NCI-H146 treated with DMSO at 0.1 percent for 48 hours (cell line): ENCODE measurements around the gene PCSK6.

Experiments
- DNase-seq: peaks from one replicate; lab custom pipeline; 2025; ENCODE audit not compliant: unreplicated experiment; lab: John Stamatoyannopoulos, UW

The PCSK6 gene

DNA sequence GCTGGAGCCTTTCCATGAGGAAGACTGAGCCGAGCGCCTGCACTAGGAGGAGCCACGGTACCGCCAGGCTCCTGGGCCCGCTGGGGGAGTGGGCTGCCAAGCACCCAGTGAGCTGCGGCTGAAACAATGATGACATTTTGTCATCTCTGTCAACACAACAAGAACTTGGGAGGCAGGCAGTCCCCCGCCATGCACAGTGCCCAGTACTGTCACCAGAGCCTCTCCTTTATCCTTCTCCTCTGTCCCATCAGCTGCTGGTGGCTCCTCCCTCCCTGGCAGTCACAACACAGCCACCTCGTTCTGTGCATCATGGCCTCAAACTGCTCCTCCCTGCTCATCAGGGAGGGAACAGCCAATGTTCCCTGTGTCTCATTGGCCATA is 34.0 kb upstream of the PCSK6 start:
- no peak for DNase-seq

DNA sequence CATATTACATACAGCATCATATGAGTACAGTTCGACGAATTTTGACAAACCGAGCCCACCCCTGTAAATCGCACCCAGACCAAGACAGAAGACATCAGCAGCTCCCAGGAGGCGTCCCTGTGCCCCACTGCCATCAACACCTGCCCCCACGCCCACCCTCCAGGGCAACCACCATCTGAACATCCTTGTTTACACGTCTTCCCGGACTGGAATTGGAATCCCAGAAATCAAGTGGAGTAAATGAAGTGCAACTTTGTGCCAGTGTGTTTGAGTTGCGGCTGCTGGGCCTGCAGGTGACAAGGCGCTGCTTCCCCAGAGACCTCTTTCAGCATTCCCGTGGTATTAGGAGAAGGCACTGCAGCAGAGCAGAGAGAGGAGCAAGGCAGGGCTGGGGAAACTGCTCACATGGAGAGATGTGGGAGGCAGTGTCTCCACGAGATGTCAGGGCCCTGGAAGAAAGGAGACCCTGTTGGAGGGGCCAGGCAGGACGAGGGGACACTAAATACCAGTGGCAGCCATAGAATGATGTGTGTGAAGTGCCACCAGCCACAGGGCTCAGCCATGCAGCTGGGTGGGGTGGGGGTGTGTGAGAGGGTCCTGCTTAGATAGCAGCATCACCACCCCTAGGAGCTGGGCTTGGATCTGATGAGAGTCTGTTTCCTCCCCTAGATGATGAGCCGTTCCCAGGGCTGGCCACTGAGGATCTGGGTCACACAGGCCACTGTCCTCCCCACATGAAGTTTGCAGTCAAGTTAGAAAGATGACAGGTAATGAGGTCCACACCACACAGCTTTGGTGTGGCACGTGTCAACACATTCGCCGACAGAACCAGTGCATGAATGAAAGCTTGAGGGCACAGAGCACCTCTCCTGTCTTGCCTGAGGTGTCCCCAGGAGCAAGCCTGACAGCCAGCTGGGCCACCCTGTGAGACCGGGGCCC is 33.4 kb upstream of the PCSK6 start:
- no peak for DNase-seq

DNA sequence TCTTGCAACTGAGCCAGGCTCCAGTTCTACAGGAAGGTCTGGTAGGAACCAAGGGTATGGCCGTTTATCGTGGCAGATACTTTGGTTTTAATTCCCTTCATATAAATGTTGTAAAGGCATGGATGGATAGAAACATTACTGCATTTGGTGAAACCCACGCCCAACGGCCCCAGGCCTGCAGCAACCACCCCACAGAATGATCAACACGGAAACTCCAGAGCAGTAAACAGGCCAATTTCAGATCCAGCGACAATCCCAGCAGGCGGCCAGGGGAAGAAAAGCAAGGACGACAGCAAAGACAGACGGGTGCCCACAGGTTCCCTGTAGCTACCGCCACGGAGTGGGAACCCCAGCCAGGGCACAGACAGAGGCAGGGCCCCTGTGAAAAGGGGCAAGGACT is 32.6 kb upstream of the PCSK6 start:
- no peak for DNase-seq

DNA sequence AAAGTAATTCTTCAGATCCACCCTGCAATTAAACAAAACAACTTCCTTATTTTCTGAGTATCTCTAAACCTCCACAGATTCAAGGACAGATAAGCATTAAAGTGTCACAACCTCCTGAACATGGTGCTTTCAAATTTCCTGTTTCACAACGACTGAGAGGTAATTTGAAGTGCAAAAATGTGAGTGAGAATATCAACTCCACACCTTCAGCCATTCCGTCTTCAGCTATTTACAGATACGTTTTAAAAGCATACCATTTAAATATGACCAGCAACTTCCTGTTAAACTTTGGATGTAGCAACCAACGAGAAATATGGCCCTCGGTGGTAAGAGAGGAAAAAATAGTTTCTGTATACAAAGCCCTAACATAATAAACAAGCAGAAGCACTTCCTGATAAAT is 32.1 kb upstream of the PCSK6 start:
- no peak for DNase-seq

DNA sequence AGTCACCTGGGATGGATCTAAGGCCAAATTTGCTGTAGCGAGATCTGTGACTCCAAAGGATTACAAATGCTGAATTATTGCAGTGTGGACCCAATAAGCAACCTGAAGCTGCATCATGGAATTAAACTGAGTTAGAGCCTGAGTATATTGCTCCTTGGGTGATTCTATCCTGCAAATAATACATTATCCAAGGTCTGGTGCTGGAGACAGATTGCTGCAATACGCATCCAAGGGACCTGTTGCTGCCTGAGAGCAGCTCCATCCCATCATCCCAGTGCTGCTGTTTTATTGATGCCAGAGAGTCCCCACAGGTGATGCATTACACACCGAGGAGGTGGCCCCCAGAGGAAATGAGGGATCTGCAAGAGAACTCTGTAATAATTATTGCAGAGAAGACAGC is 31.6 kb upstream of the PCSK6 start:
- DNase-seq, result no peak

DNA sequence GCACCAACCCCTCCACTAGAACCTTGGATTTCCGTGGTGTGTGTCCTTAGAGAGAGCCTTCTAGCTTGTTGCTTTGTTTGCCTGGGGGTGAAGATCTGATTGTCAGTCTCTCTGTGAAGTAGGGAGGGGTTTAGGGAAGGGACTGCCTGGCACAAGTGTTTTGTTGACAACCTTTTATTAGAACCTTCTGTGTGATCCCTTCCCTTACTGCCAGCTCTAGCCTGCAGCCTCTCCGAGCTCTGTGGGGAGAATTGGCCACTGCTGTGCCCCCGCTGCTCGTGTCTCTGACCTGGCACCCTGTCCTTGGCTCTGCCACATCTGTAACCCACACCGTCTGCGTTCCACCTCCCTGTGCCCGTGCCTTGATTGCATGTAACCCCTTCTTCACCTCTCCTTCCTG is 30.9 kb upstream of the PCSK6 start:
- no peak for DNase-seq

DNA sequence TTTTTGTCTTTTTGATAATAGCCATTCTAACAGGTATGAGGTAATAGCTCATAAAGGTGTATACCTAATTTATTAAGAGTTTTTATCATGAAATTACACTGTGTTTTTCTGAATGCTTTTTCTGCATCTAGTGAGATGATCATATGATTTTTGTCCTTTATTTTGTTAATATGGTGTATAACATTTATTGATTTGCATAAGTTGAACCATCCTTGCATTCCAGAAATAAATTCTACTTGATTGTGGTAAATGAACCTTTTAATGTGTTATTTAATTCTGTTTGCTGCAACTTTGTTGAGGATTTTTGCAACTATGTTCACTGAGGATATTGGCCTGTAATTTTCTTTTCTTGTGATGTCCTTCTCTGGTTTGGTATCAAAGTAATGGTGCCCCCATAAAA is 28.0 kb upstream of the PCSK6 start:
- no peak for DNase-seq

DNA sequence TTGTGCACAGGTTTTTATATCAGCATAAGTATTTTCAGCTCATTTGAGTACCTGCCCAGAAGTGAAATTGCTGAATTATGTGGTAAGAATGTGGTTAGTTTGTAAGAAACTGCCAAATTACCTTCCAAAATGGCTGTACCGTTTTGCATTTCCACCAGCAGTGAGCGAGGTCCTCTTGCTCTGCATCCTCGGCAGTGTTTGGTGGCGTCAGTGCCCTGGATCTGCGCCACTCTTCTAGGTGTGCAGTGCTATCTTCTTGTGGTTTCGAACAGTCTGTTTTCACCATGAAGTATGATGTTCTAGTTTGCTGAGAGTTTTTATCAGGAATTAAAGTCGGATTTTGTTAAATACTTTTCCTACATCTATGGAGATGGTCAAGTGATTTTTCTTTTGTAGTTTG is 24.8 kb upstream of the PCSK6 start:
- no peak for DNase-seq

DNA sequence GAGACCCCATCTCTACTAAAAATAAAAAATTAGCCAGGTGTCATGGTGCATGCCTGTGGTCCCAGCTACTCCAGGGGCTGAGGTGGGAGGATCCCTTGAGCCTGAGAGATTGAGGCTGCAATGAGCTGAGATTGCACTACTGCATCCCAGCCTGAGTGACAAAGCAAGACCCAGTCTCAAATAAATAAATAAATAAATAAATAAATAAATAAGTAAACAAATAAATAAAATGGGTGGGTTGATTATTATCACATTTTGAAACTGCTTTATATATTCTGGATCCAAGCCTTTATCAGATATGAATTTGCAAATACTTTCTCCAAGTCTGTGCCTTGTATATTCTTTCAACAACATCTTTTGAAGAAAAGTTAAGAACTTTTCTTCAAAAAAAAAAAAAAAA is 22.2 kb upstream of the PCSK6 start:
- DNase-seq, result no peak

DNA sequence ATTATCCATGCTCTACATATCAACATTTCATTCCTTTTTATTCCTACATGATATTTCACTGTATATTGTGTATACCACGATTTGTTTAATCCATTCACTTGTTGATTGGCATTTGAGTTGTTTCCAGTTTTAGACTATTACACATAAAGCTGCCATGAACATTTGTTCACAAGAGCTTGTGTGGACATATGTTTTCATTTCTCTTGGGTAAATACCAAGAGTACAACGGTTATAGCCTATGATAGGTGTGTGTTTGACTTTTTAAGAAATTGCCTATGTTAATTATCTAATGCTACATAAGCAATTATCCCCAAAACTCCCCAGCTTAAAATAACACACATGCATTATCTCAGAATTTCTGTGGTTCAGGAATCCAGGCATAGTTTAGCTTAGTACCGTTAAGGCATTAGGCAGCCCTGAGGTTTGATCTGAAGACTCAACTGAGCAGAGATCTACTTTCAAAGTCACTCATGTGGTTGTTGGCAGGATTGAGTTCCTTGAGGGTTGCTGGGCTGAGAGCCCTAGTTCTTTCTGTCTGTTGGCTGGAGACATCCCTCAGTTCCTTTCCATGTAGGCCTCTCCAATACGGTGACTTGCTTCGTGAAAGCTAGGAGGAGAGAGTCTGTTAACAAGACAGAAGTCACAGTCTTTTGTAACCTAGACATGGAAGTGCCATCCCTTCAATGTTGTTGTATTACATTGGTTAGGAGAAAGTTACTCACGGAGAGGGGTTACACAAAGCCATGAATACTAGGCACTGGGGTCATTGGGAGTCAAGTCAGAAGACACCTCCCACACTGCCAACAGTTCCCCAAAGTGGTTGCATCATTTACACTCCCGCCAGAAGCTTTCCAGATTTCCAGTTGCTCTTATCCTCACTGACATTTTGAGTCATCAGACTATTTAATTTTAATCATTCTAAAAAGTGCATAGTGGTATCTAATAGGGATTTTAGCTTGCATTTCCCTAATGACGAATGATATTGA is 21.0 kb upstream of the PCSK6 start:
- DNase-seq, result no peak

DNA sequence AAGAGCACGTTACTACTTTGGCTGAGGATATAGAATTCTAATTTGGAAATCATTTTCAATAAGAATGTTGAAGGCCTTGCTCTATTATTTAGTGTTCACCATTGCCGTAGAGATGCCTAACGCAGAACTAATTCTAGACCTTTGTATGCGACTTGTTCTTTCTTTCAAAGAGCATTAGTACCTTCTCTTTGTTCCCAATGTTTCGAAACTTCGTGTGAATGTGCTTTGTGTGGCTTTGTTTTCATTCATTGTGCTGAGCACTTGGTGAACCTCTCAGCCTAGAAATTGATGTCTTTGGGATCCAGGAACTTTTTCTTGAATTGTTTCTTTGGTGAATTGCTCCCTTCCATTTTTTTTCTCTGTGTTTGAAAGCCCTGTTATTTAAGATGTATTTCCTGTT is 19.8 kb upstream of the PCSK6 start:
- no peak for DNase-seq

DNA sequence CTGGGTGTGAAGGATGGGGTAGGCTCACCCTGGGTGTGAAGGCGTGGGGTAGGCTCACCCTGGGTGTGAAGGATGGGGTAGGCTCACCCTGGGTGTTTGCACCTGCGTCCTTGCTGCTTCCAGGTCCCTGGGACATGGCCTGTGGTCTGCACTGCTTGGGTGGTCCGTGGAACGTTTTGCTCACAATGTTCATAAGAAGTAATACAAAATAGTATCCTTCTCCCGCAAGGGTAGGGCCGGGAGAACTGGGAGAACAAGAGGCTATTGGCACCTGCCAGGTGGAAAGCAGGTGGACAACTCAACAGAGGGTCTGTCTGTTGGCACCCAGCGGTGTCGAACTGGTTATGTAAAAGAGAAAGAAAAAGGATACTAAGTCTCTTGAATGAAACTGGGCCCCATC is 17.0 kb upstream of the PCSK6 start:
- DNase-seq, result no peak

DNA sequence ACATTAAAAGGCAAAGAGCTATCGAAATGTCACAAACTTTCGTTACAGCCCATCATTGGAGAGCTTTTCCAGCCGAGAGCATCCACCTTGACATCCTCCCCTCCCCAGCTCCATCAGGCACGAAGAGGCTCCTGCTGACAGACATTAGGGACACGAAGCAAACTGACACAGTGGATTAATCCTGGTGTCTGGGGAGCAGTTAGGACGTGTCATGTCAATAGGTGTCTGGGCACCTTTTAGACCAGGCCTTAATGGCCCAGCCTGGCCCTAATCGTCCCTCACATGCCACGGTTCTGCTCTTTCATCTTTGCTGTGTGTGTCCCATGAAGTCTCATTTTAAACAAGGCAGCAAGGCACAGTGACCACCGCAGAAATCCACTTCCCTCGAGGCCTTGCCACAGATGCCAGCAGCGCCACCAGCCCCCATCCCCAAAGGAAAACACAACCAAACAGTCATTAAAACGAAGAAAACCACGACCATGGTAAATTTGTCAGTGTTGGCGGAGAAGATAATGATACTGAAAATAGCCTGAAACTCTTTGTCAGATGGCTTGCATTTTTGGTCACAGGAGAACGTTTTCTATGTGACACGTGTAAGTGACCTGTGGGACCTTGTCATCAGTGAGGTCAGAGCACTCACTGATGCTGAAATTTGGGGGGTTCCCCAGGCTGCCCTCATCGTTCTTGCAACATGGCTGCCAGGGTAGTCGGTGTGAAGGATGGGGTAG is 16.3 kb upstream of the PCSK6 start:
- no peak for DNase-seq

DNA sequence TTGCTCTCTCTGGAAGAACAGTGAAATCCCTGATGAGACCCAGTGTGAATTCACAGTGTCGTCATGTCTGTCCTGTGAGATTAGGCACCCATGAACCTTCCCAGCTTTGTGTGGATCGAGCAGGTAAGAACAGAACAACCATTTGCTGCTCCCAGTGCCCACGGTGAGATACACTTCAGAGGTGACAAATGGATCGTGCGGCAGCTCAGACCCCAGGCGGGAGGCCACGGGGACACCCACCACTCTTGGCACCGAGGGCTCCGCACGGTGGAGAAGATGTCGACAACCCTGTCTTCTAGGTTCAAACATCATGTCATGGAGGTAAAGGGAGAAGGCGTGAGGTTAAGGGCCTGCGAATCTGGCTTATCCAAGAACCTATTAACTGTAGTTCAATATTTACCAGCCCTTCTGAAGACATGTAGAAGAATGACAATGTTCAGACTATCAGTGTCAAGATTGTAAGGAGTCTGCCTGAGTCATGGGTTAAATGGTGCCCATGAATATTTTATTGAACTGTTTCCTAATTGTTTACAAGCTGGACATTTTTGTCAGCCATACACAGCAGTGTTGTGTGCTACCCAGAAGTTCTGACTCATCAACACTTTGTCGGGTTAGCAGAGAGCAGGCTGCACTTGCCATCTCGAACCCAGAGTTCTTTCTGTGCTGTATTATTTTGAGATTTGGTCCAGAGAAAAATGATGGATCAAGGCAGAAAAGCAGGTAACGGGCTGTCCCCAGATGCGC is 15.5 kb upstream of the PCSK6 start:
- DNase-seq, result no peak

DNA sequence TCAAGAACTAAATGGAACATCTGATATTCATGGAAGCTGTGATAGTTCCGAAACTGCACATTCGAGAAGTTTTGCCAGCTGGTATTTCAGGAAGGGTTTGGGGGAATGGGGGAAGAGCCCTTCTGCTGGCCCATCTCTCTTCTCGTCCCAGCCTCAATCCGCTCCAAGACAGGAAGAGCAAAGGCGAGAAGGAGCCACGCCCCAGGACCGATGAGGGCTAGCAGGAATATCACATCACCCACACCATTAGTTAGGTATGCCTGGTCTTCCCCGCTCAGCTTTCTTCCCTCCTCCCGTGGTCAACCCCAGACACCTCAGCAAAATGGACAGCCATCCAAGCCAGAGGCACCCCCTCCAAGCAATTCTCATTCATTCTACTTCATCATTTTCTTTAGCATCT is 14.9 kb upstream of the PCSK6 start:
- DNase-seq, result no peak

DNA sequence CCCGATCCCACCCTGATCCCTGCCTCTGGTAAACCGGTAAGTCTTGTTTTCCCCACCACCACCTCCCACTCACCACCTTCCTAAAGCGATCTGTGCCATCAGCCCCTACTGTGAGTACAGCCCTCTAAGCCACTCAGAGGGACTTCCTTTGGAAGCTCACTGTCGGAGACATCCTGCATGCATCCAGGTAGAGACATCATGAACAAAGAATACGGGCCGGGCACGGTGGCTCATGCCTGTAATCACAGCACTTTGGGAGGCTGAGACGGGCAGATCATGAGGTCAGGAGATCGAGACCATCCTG is 13.7 kb upstream of the PCSK6 start:
- no peak for DNase-seq

DNA sequence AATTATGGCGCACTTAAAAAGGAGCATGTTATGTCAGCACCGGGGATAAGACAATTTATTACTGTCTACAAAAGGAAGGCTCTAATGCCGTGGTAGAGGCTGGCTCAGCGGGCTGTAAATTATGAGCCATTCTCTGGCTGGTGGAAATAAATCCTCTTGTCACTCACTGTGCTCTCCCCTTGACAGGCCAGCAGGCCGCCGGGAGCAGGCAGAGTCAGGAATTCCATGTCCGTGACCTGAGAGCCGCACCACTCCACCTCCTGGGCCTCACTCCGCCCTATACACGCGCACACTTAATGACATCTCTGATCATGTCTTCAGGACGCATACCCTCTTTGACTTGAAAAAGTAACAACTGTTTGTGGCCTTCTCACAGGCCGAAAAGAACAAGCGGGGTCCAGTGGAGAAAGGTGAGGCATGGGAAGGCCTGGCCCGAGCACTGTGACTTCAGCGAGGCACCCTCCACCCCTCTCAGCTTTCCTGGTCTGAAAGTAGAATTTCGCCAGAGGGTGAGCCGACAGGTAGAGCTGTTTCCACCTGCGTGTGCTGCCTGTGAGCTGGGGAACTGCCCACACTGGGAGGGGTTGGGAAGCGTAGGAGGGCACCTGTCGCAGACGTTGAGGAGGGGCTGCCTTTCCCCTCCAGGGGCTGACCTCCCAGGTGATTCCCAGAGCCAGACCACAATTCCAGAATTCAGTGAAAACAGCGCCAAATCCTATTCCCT is 13.2 kb upstream of the PCSK6 start:
- no peak for DNase-seq

DNA sequence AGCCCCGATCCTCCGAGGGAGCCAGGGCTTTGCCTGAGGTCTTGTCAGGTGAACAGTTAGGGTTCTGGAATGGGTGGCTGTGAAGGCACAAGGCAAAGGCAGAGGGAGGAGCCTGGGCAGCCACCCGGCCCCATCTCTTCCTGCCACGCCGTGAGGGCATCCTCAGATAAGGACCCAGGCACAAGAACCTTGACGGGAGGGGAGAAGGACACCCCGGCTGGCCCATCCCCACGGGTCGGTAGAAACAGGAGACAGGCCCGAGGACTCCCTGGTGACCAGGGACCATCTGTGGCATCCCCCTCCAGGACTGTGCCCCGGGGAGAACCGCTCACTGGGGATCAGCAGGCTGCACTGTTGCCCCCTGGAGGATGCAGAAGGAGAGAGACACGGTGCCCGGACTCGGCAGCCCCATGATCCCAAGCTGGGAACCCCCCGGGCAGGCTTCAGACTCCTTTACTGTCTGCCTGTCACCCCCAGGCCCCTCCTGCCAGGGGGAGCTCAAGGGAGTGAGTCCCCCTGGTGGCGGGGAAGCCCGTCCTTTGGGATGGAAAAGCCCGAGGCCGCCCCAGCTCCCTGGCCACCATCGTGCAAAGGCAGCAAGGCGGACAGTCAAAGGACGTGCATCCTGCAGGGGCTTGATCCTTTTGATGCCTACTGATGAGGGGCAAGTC is 12.3 kb upstream of the PCSK6 start:
- DNase-seq, result no peak

DNA sequence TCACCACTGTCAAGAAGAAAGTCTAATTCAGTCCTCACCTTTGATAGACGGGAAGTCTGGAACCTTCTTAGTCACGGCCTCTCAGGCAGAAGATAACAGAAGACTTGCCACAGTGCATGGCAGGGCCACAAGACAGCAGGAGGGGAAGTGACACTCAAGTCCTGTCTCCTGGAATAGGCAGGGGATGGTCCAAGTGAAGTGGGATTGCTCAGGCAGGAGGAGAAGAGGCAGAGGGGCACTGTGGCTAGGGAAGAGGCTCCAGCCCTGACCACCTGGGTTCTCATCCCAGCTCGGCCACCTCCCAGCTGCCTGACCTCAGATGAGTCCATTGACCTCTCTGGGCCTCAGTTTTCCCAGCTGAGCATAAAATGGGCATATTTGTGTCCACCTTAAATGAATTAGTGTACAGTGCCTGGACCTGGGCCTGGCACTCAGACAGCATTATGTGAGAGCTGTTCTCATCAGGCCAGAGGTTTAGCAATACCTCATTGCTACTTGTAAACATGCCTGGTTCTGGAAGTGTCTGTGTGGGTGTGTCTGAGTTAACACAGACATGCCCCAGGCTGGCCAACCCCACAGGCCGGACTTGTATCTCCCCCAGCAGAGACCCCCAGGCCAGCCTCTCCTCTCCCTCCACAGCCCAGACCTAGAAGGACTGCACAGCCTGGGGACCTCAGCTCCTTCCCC is 11.5 kb upstream of the PCSK6 start:
- DNase-seq, result no peak
